HepG2 (cell line): ENCODE results near the gene TRIM66. TPM values are rescaled to one million over a fixed set of nuclear protein-coding genes. Genes with fewer than 3 reads are reported as not detected.

Experiments used
- AGO2 ChIP-seq: fragments of 200-400 bp; formaldehyde crosslinking; optimal IDR thresholded peaks from 2 replicates; pipeline ENCODE3; 2017; ENCODE audit warnings: mild to moderate bottlenecking, low read depth, low read length, moderate library complexity
- ARNTL ChIP-seq: sonication (generic); formaldehyde crosslinking; IDR thresholded peaks from 2 replicates; pipeline ENCODE4 v1.4.0; 2020; ENCODE audit warnings: mild to moderate bottlenecking, missing genetic modification reagents
- ETV5 ChIP-seq: IDR thresholded peaks from 2 replicates; pipeline ENCODE4 v1.6.1; 2018; ENCODE audit warnings: missing biosample characterization, missing genetic modification reagents, inconsistent platforms, borderline replicate concordance
- GLI4 ChIP-seq: sonication (generic); formaldehyde crosslinking; IDR thresholded peaks from 2 replicates; pipeline ENCODE4 v1.5.1; 2020; ENCODE audit warnings: missing genetic modification reagents, mild to moderate bottlenecking, moderate library complexity, borderline replicate concordance
- JARID2 ChIP-seq: sonication (generic); formaldehyde crosslinking; IDR thresholded peaks from 2 replicates; pipeline ENCODE4 v1.8.1; 2023; ENCODE audit warnings: missing genetic modification reagents, inconsistent platforms; ENCODE audit not compliant: insufficient replicate concordance
- NBN ChIP-seq: fragments of 450-650 bp; conservative IDR thresholded peaks from 2 replicates; pipeline ENCODE4 v1.6.1; 2017
- RAD51 ChIP-seq: fragments of 450-650 bp; IDR thresholded peaks from 2 replicates; pipeline ENCODE4 v1.6.1; 2016; ENCODE audit warnings: borderline replicate concordance
- SIX1 ChIP-seq: sonication (generic); formaldehyde crosslinking; IDR thresholded peaks from 2 replicates; pipeline ENCODE4 v1.4.0; 2020; ENCODE audit warnings: missing genetic modification reagents, borderline replicate concordance
- SMARCE1 ChIP-seq: fragments of 450-650 bp; IDR thresholded peaks from 2 replicates; pipeline ENCODE4 v1.6.1; 2017; ENCODE audit warnings: borderline replicate concordance
- SOX13 ChIP-seq, 3 experiments: fragments of 450-650 bp in 1 of 3; sonication (generic) in 1 of 3; formaldehyde crosslinking in 1 of 3; IDR thresholded peaks in 2 of 3; conservative IDR thresholded peaks in 1 of 3; 2 replicates each; pipeline versions ENCODE4 v1.5.0 to v1.6.1; 2016 to 2020; ENCODE audit warnings: antibody characterized with exemption in 1 of 3, mild to moderate bottlenecking in 1 of 3, missing compliant biosample characterization in 1 of 3, missing genetic modification reagents in 1 of 3, moderate library complexity in 1 of 3
- ZBTB38 ChIP-seq: sonication (generic); formaldehyde crosslinking; IDR thresholded peaks from 2 replicates; pipeline ENCODE4 v1.5.1; 2020; ENCODE audit warnings: mild to moderate bottlenecking, missing genetic modification reagents
- ZMAT3 ChIP-seq: sonication (generic); formaldehyde crosslinking; conservative IDR thresholded peaks from 2 replicates; pipeline ENCODE4 v1.7.0; 2021; ENCODE audit warnings: missing genetic modification reagents
- ZNF224 ChIP-seq: sonication (generic); formaldehyde crosslinking; IDR thresholded peaks from 2 replicates; pipeline ENCODE4 v1.5.0; 2020; ENCODE audit warnings: mild to moderate bottlenecking, missing genetic modification reagents
- ZNF263 ChIP-seq: sonication (generic); formaldehyde crosslinking; IDR thresholded peaks from 2 replicates; pipeline ENCODE4 v1.4.0; 2020; ENCODE audit warnings: missing genetic modification reagents
- ZNF782 ChIP-seq: sonication (generic); formaldehyde crosslinking; IDR thresholded peaks from 2 replicates; pipeline ENCODE4 v1.4.0; 2020; ENCODE audit warnings: missing genetic modification reagents, mild to moderate bottlenecking, borderline replicate concordance
- polyA plus RNA-seq, 8 experiments: library from polyadenylated mRNA; depleted of rRNA in 3 of 8; stranded (reverse) in 7 of 8; unstranded in 1 of 8; fragments of >200 nt; fragmentation: Illumina TruSeq in 4 of 8; extraction: Trizol in 4 of 8; gene quantifications; 2 replicates each; pipeline versions ENCODE4 v1.2.1 to v1.2.3, GENCODE V29; 2011 to 2016; ENCODE audit warnings: low read depth in 4 of 8, missing spikeins in 1 of 8, mixed read lengths in 1 of 8; ENCODE audit not compliant: insufficient read depth in 1 of 8
- total RNA-seq, 5 experiments: library from RNA; depleted of rRNA; stranded (reverse); fragments of >200 nt; fragmentation: Illumina TruSeq; extraction: Trizol; gene quantifications; 2 replicates each; pipeline ENCODE4 v1.2.3, GENCODE V29; 2016; ENCODE audit warnings: low read depth in 1 of 5
- TF ChIP-seq, protein P1 (sequence below): sonication (generic); formaldehyde crosslinking; IDR thresholded peaks from 2 replicates; pipeline ENCODE4 v1.8.1; 2023; ENCODE audit warnings: missing genetic modification reagents, inconsistent platforms, borderline replicate concordance
- TF ChIP-seq, protein P2 (sequence below): sonication (generic); formaldehyde crosslinking; IDR thresholded peaks from 2 replicates; pipeline ENCODE4 v1.8.1; 2023; ENCODE audit warnings: missing genetic modification reagents, mild to moderate bottlenecking, borderline replicate concordance
- TF ChIP-seq, protein P3 (sequence below): IDR thresholded peaks from 2 replicates; pipeline ENCODE4 v1.6.1; 2016; ENCODE audit warnings: low read depth, missing genetic modification reagents, missing compliant biosample characterization
- TF ChIP-seq, protein P4 (sequence below), 2 experiments: sonication (generic) in 1 of 2; formaldehyde crosslinking in 1 of 2; IDR thresholded peaks; 2 replicates each; pipeline versions ENCODE4 v1.4.0 to v1.6.1; 2018 to 2020; ENCODE audit warnings: missing genetic modification reagents in 2 of 2, borderline replicate concordance in 1 of 2, low read depth in 1 of 2, mild to moderate bottlenecking in 1 of 2, missing biosample characterization in 1 of 2

TRIM66 gene
- total and polyA plus RNA-seq, 2 of the 13 experiments (the other 11 are each of a cell fraction or from before 2014, with no cell fraction given) = 4.9 to 6.1 TPM

DNA sequence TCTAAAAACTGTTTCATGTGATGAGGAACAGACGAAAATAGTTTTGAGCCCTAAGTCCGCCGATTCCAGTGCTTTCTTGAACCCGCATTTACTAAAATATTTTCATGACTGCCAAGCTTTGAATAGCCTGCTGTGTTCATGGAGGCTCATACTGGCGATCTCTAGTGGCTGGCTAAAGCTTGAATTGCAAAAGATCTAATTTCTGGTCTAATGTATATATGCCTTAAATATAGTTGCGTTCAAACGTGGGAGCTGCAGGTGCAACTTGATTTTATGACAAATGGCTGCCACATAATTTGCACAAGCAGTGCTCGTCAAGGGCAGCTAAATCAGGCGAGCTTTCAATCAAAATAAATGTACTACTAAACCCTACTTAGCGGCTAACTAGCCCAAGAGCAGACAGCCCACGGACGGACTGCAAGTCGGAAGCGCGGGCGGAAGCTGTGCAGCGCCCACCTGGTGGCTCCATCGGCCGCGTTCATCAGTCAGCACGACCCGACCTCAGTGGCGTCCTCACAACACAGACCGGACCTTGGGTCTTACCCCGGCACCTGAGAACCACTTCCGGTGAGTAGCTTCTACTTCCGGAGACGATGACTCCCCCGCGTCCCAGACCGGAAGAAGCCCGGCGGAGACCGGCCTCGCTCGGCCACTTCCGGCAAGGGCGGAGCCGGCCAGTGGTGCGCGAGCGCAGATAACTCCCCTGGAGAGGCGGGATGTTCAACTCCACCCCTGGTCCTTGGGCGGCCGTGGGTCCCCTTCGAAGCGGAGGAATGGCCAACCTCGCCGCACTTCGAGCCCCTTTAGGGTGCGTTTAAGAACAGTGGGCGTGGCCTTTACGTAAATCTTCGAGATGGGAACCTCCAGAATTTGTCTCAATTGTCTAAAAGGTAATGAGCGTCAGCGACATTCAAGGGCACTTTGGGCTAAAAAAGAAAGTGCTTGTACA lies 6.2 kb upstream of the TRIM66 start (continued):
- TF ChIP-seq ZMAT3 (CRISPR knock-in tag) (no peak), SMARCE1 (no peak), NBN (no peak), SOX13 (IDR thresholded peaks at IDR 0.05) (no peak; the same call in 1 of the 2 replicates), SOX13 (CRISPR knock-in tag; conservative IDR thresholded peaks at IDR 0.05 in 1 of 2, IDR thresholded peaks at IDR 0.05 in 1 of 2) (peak in 1 of 2 experiments; percentile 29; a peak in 3 of 4 replicates), ZNF263 (peak; percentile 77), AGO2 (peak; percentile 100), ETV5 (CRISPR knock-in tag) (peak; percentile 97), ZNF782 (CRISPR knock-in tag) (no peak), ZBTB38 (CRISPR knock-in tag) (peak; percentile 91), GLI4 (no peak), ARNTL (no peak), SIX1 (no peak), RAD51 (no peak), JARID2 (CRISPR knock-in tag) (no peak), ZNF224 (CRISPR knock-in tag) (no peak)
- TF ChIP-seq, protein P1, sequence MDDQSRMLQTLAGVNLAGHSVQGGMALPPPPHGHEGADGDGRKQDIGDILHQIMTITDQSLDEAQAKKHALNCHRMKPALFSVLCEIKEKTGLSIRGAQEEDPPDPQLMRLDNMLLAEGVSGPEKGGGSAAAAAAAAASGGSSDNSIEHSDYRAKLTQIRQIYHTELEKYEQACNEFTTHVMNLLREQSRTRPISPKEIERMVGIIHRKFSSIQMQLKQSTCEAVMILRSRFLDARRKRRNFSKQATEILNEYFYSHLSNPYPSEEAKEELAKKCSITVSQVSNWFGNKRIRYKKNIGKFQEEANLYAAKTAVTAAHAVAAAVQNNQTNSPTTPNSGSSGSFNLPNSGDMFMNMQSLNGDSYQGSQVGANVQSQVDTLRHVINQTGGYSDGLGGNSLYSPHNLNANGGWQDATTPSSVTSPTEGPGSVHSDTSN (CRISPR knock-in tag) = no peak
- TF ChIP-seq, protein P2, sequence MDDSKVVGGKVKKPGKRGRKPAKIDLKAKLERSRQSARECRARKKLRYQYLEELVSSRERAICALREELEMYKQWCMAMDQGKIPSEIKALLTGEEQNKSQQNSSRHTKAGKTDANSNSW (CRISPR knock-in tag) = no peak
- TF ChIP-seq, protein P3, sequence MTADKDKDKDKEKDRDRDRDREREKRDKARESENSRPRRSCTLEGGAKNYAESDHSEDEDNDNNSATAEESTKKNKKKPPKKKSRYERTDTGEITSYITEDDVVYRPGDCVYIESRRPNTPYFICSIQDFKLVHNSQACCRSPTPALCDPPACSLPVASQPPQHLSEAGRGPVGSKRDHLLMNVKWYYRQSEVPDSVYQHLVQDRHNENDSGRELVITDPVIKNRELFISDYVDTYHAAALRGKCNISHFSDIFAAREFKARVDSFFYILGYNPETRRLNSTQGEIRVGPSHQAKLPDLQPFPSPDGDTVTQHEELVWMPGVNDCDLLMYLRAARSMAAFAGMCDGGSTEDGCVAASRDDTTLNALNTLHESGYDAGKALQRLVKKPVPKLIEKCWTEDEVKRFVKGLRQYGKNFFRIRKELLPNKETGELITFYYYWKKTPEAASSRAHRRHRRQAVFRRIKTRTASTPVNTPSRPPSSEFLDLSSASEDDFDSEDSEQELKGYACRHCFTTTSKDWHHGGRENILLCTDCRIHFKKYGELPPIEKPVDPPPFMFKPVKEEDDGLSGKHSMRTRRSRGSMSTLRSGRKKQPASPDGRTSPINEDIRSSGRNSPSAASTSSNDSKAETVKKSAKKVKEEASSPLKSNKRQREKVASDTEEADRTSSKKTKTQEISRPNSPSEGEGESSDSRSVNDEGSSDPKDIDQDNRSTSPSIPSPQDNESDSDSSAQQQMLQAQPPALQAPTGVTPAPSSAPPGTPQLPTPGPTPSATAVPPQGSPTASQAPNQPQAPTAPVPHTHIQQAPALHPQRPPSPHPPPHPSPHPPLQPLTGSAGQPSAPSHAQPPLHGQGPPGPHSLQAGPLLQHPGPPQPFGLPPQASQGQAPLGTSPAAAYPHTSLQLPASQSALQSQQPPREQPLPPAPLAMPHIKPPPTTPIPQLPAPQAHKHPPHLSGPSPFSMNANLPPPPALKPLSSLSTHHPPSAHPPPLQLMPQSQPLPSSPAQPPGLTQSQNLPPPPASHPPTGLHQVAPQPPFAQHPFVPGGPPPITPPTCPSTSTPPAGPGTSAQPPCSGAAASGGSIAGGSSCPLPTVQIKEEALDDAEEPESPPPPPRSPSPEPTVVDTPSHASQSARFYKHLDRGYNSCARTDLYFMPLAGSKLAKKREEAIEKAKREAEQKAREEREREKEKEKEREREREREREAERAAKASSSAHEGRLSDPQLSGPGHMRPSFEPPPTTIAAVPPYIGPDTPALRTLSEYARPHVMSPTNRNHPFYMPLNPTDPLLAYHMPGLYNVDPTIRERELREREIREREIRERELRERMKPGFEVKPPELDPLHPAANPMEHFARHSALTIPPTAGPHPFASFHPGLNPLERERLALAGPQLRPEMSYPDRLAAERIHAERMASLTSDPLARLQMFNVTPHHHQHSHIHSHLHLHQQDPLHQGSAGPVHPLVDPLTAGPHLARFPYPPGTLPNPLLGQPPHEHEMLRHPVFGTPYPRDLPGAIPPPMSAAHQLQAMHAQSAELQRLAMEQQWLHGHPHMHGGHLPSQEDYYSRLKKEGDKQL (CRISPR knock-in tag) = peak; percentile 18; the same call in 1 of the 2 replicates
- TF ChIP-seq, protein P4, sequence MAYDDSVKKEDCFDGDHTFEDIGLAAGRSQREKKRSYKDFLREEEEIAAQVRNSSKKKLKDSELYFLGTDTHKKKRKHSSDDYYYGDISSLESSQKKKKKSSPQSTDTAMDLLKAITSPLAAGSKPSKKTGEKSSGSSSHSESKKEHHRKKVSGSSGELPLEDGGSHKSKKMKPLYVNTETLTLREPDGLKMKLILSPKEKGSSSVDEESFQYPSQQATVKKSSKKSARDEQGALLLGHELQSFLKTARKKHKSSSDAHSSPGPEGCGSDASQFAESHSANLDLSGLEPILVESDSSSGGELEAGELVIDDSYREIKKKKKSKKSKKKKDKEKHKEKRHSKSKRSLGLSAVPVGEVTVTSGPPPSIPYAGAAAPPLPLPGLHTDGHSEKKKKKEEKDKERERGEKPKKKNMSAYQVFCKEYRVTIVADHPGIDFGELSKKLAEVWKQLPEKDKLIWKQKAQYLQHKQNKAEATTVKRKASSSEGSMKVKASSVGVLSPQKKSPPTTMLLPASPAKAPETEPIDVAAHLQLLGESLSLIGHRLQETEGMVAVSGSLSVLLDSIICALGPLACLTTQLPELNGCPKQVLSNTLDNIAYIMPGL (CRISPR knock-in tag; IDR thresholded peaks at IDR 0.05; ENCODE audit: borderline replicate concordance in 1 of 2, low read depth in 1 of 2) = peak; percentile 56 to 62; a peak in 3 of 4 replicates
